Activated naive CD4-positive, alpha-beta T cell treated with Interleukin-2 at 50 U/mL for 16 hours (primary cell): ENCODE data around the gene CGB7.
"Not testable (repeated sequence)": the region's sequence is repeated elsewhere in the genome, so short reads cannot be mapped to it uniquely, and the experiment has no call there.

Experiments used
- DNase-seq: peaks from one replicate; pipeline ENCODE4 v3.0.0-alpha.2; 2020

CGB7 gene

GRCh38 chr19:49039736-49040135 is 17.8 kb downstream of the CGB7 start:
- not testable (repeated sequence) for DNase-seq

- DNase-seq, result not testable (repeated sequence)
These were observed 18.8 kb downstream of the CGB7 start for GRCh38 chr19:49038557-49039276.

- not testable (repeated sequence) for DNase-seq
These were observed 19.4 kb downstream of the CGB7 start for GRCh38 chr19:49038111-49038510.

- DNase-seq, result peak; percentile 40
These were observed 20.7 kb downstream of the CGB7 start, which contains the start of gene CGB1 for GRCh38 chr19:49036815-49037214. Gene CGB1, minus strand, starts transcription at chr19:49036895. Its CDS starts 184 bp downstream, at chr19:49036711.

GRCh38 chr19:49031642-49032301 is 25.8 kb downstream of the CGB7 start, which contains the start of gene CGB2:
Gene CGB2, plus strand, starts transcription at chr19:49031890. Its CDS starts 206 bp downstream, at chr19:49032096.
- DNase-seq, result peak; percentile 54

- not testable (repeated sequence) for DNase-seq
These were observed 27.2 kb downstream of the CGB7 start for GRCh38 chr19:49030323-49030722.

- not testable (repeated sequence) for DNase-seq
These were observed 27.8 kb downstream of the CGB7 start for GRCh38 chr19:49029749-49030148.

GRCh38 chr19:49028686-49029085 is 28.9 kb downstream of the CGB7 start:
- not testable (repeated sequence) for DNase-seq

- not testable (repeated sequence) for DNase-seq
These were observed 31.9 kb downstream of the CGB7 start for GRCh38 chr19:49025599-49025998.

- DNase-seq, result not testable (repeated sequence)
These were observed 32.5 kb downstream of the CGB7 start for GRCh38 chr19:49025088-49025487.

GRCh38 chr19:49024233-49024632 is 33.3 kb downstream of the CGB7 start, which contains the start of gene CGB3:
Gene CGB3, minus strand, starts transcription at chr19:49024333. Its CDS starts 362 bp downstream, at chr19:49023971.
- not testable (repeated sequence) for DNase-seq

- no peak for DNase-seq
These were observed 35.4 kb downstream of the CGB7 start for GRCh38 chr19:49022116-49022515.

- DNase-seq, result no peak
These were observed 36.3 kb downstream of the CGB7 start for GRCh38 chr19:49020931-49021895.

- DNase-seq, result no peak
These were observed 37.2 kb downstream of the CGB7 start for GRCh38 chr19:49020342-49020741.

- peak; percentile 67 for DNase-seq
These were observed 38.2 kb downstream of the CGB7 start for GRCh38 chr19:49019242-49019932.

GRCh38 chr19:49018388-49019241 is 38.9 kb downstream of the CGB7 start:
- peak; percentile 24 for DNase-seq

- DNase-seq, result peak; percentile 70
These were observed 39.7 kb downstream of the CGB7 start for GRCh38 chr19:49017666-49018351.

GRCh38 chr19:49017041-49017665 is 40.4 kb downstream of the CGB7 start, which contains the start of gene LHB:
Gene LHB, minus strand, starts transcription at chr19:49017091. Its CDS starts 10 bp downstream, at chr19:49017081.
- no peak for DNase-seq

GRCh38 chr19:49016067-49016839 is 41.3 kb downstream of the CGB7 start:
- no peak for DNase-seq
